SK-N-SH (cell line): ENCODE measurements around the gene ACVR1C. TPM values are rescaled to one million over a fixed set of nuclear protein-coding genes. Genes with fewer than 3 reads are reported as not detected.

Source experiments
- CTCF ChIA-PET: fragments of 300-600, 350-600 bp; formaldehyde crosslinking; extraction: SDS; loops from one replicate; lab custom pipeline; 2021; lab: Yijun Ruan, JAX
- POLR2A ChIA-PET: fragments of 350-600 bp; sonication (Branson Sonifier 250); formaldehyde crosslinking; extraction: SDS; loops from one replicate; lab custom pipeline; 2020; ENCODE audit warnings: antibody characterized with exemption, inconsistent platforms; lab: Yijun Ruan, JAX
- DNase-seq: peaks from one replicate; pipeline ENCODE4 v3.0.0; 2012
- H2AFZ ChIP-seq: fragments of 200-600 bp; sonication (generic); 2 replicates; pipeline ENCODE4 v1.8.1; 2016; ENCODE audit warnings: antibody characterized with exemption, mild to moderate bottlenecking, low read depth
- H3F3A ChIP-seq: fragments of 200-600 bp; sonication (generic); replicated peaks from 2 replicates; pipeline ENCODE3; 2016; ENCODE audit warnings: antibody characterized with exemption, mild to moderate bottlenecking; ENCODE audit not compliant: insufficient read depth
- H3K27ac ChIP-seq, 2 experiments: fragments of 200-500 bp in 1 of 2; fragments of 200-600 bp in 1 of 2; sonication (Bioruptor generic) in 1 of 2; sonication (generic), shearing (Covaris generic) in 1 of 2; 2 replicates each; pipeline versions ENCODE4 v1.5.1 to v1.6.1; 2014 to 2016; ENCODE audit warnings: low read depth in 2 of 2, inconsistent platforms in 1 of 2, low read length in 1 of 2, mild to moderate bottlenecking in 1 of 2, mixed read lengths in 1 of 2
- H3K27me3 ChIP-seq: fragments of 200-600 bp; sonication (generic), shearing (Covaris generic); 2 replicates; pipeline ENCODE4 v1.6.1; 2016; ENCODE audit warnings: mixed run types; ENCODE audit not compliant: insufficient read depth
- H3K36me3 ChIP-seq, 2 experiments: fragments of 200-500 bp in 1 of 2; fragments of 200-600 bp in 1 of 2; sonication (Bioruptor generic) in 1 of 2; sonication (generic) in 1 of 2; replicated peaks in 1 of 2; 2 replicates each; pipeline versions ENCODE3 to v1.5.1; 2014 to 2016; ENCODE audit warnings: low read length in 1 of 2, mild to moderate bottlenecking in 1 of 2; ENCODE audit not compliant: insufficient read depth in 2 of 2, control insufficient read depth in 1 of 2
- H3K4me1 ChIP-seq, 2 experiments: fragments of 200-500 bp in 1 of 2; fragments of 200-600 bp in 1 of 2; sonication (Bioruptor generic) in 1 of 2; sonication (generic), shearing (Covaris generic) in 1 of 2; 2 replicates each; pipeline versions ENCODE4 v1.5.1 to v1.6.1; 2014 to 2016; ENCODE audit warnings: low read depth in 1 of 2, low read length in 1 of 2, mixed run types in 1 of 2; ENCODE audit not compliant: insufficient read depth in 2 of 2, control insufficient read depth in 1 of 2
- H3K4me2 ChIP-seq: fragments of 200-600 bp; sonication (generic), shearing (Covaris generic); 2 replicates; pipeline ENCODE4 v1.6.1; 2017; ENCODE audit warnings: mixed run types
- H3K4me3 ChIP-seq, 2 experiments: fragments of 200-500 bp in 1 of 2; fragments of 200-600 bp in 1 of 2; sonication (Bioruptor generic) in 1 of 2; sonication (generic), shearing (Covaris generic) in 1 of 2; 2 replicates each; pipeline versions ENCODE4 v1.5.1 to v1.8.1; 2014 to 2016; ENCODE audit warnings: low read depth in 2 of 2, inconsistent platforms in 1 of 2, low read length in 1 of 2, mild to moderate bottlenecking in 1 of 2, mixed read lengths in 1 of 2, moderate library complexity in 1 of 2
- H3K79me2 ChIP-seq: fragments of 200-600 bp; sonication (generic); 2 replicates; pipeline ENCODE4 v1.8.1; 2017; ENCODE audit warnings: mild to moderate bottlenecking; ENCODE audit not compliant: insufficient read depth
- H3K9ac ChIP-seq: fragments of 200-600 bp; sonication (generic); 2 replicates; pipeline ENCODE4 v1.6.1; 2017; ENCODE audit warnings: mixed run types
- H3K9me2 ChIP-seq: fragments of 200-600 bp; sonication (generic); 2 replicates; pipeline ENCODE4 v1.6.1; 2017; ENCODE audit warnings: mixed run types
- H3K9me3 ChIP-seq: fragments of 200-600 bp; sonication (generic); 2 replicates; pipeline ENCODE4 v1.6.1; 2017; ENCODE audit warnings: mixed run types, mild to moderate bottlenecking, moderate library complexity
- H4K20me1 ChIP-seq: fragments of 200-600 bp; sonication (generic); 2 replicates; pipeline ENCODE4 v1.6.1; 2017; ENCODE audit warnings: mild to moderate bottlenecking, mixed run types; ENCODE audit not compliant: insufficient read depth
- ELF1 ChIP-seq: IDR thresholded peaks from 2 replicates; pipeline ENCODE4 v1.4.0; 2012
- EP300 ChIP-seq, 2 experiments: IDR thresholded peaks; 2 replicates each; pipeline versions ENCODE4 v1.4.0 to v1.6.1; 2012; ENCODE audit warnings: borderline replicate concordance in 1 of 2, low read depth in 1 of 2, low read length in 1 of 2
- EZH2phosphoT487 ChIP-seq: fragments of 200-600 bp; sonication (generic); IDR thresholded peaks from 2 replicates; pipeline ENCODE4 v1.6.1; 2017; ENCODE audit warnings: low read depth, mixed run types, mild to moderate bottlenecking, antibody characterized with exemption, moderate library complexity, borderline replicate concordance
- FOSL2 ChIP-seq: IDR thresholded peaks from 2 replicates; pipeline ENCODE4 v1.4.0; 2012; ENCODE audit warnings: low read depth, mild to moderate bottlenecking, moderate library complexity, borderline replicate concordance
- FOXJ3 ChIP-seq: sonication (generic); formaldehyde crosslinking; IDR thresholded peaks from 2 replicates; pipeline ENCODE4 v1.5.1; 2020; ENCODE audit warnings: mild to moderate bottlenecking, missing genetic modification reagents
- FOXM1 ChIP-seq: IDR thresholded peaks from 2 replicates; pipeline ENCODE4 v1.4.0; 2012; ENCODE audit warnings: low read depth, mild to moderate bottlenecking
- NRF1 ChIP-seq: IDR thresholded peaks from 2 replicates; pipeline ENCODE4 v1.6.1; 2012; ENCODE audit warnings: low read depth, mild to moderate bottlenecking, low read length
- RCOR1 ChIP-seq: fragments of 150-350 bp; IDR thresholded peaks from 2 replicates; pipeline ENCODE4 v1.6.1; 2017; ENCODE audit warnings: antibody characterized with exemption, low read length
- RFX5 ChIP-seq: IDR thresholded peaks from 2 replicates; pipeline ENCODE4 v1.6.1; 2012; ENCODE audit warnings: mild to moderate bottlenecking, improper control_type of control experiment, low read length
- RXRA ChIP-seq: IDR thresholded peaks from 2 replicates; pipeline ENCODE4 v1.4.0; 2012; ENCODE audit warnings: low read depth, mild to moderate bottlenecking, borderline replicate concordance
- TAF1 ChIP-seq: IDR thresholded peaks from 2 replicates; pipeline ENCODE4 v1.6.1; 2012; ENCODE audit warnings: low read depth, mild to moderate bottlenecking, low read length, moderate library complexity, borderline replicate concordance
- TCF12 ChIP-seq: IDR thresholded peaks from 2 replicates; pipeline ENCODE4 v1.4.0; 2012
- YY1 ChIP-seq: IDR thresholded peaks from 2 replicates; pipeline ENCODE4 v1.4.0; 2012; ENCODE audit warnings: low read depth, mild to moderate bottlenecking
- WGBS: methylation state at CpG from one replicate; pipeline ENCODE4 v1.1.6; 2017; ENCODE audit warnings: low lambda C conversion rate; 5-methylcytosine and 5-hydroxymethylcytosine counted together
- polyA plus RNA-seq, 3 experiments: library from polyadenylated mRNA; depleted of rRNA; stranded (reverse); fragments of >200 nt; gene quantifications; 2 replicates each; pipeline ENCODE4 v1.2.3, GENCODE V29; 2012
- TF ChIP-seq, protein P1 (sequence below): fragments of 200-600 bp; sonication (generic); IDR thresholded peaks from 2 replicates; pipeline ENCODE4 v1.6.1; 2017; ENCODE audit warnings: antibody characterized with exemption, mild to moderate bottlenecking, moderate library complexity
- TF ChIP-seq, protein P2 (sequence below): IDR thresholded peaks from 2 replicates; pipeline ENCODE4; 2012
- TF ChIP-seq, protein P3 (sequence below): IDR thresholded peaks from 2 replicates; pipeline ENCODE4 v1.4.0; 2012; ENCODE audit warnings: low read depth, borderline replicate concordance
- TF ChIP-seq, protein P4 (sequence below): IDR thresholded peaks from 2 replicates; pipeline ENCODE4 v1.4.0; 2012; ENCODE audit warnings: low read depth, borderline replicate concordance
- TF ChIP-seq, protein P5 (sequence below): fragments of 150-350 bp; IDR thresholded peaks from 2 replicates; pipeline ENCODE4 v1.6.1; 2017; ENCODE audit warnings: antibody characterized with exemption, low read length, low read depth, borderline replicate concordance

The ACVR1C gene
- polyA plus RNA-seq, 1 of the 3 experiments (the other 2 are of a cell fraction): 0.03 TPM

DNA sequence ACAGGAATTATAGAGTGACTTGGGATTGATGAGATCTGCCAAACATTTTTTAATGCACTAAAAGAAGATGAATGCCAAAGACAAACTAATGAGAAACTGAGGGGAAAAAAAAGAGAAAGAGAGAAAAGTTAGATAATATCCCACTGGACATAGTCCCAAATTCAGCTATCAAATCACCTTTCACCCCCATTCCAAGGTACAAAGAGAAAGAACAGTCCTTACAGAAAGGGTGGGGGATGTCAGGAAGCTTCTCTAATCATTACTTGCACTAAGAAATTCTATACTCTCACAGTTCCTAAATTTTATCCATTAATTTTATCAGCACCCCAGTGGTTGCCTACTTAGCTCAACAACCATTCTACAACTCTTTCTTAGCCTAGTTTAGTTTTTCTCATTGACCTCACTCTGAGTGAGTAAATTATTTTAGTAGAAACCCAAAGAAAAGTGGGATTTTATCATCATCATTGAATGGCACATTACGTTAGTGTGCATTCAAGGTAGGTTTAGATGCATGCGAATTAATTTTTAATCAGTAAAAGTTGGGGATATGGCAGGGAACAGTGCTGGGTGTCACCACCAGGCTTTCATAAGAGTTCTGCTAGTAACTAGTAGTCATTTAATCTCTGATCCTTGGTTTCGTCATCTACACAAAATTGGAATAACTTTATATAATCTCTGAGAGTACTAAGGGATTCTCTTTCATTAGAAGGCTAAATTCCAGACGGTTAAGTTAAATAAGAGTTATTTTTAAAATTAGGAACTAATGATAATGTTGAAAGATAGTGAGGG, 99.5 kb downstream of the ACVR1C start:
- Histone ChIP-seq H3K9me3 (no peaks in the 10 kb centered on the region), H3K36me3 (no peaks in the 10 kb centered on the region), H3K4me3 (no peak overlapping the region), H3F3A (no peaks in the 10 kb centered on the region), H3K9ac (no peak overlapping the region), H4K20me1 (no peaks in the 10 kb centered on the region), H3K27me3 (no peaks in the 10 kb centered on the region; the same call in 1 of the 2 replicates), H3K4me2 (no peak overlapping the region), H2AFZ (no peak overlapping the region), H3K4me1 (no peaks in the 10 kb centered on the region), H3K79me2 (no peaks in the 10 kb centered on the region), H3K27ac (no peak overlapping the region), H3K9me2 (no peaks in the 10 kb centered on the region)
- 9% methylated on average over 4 of the region's 4 CpGs for WGBS
- DNase-seq: no peak
- TF ChIP-seq, protein P1, sequence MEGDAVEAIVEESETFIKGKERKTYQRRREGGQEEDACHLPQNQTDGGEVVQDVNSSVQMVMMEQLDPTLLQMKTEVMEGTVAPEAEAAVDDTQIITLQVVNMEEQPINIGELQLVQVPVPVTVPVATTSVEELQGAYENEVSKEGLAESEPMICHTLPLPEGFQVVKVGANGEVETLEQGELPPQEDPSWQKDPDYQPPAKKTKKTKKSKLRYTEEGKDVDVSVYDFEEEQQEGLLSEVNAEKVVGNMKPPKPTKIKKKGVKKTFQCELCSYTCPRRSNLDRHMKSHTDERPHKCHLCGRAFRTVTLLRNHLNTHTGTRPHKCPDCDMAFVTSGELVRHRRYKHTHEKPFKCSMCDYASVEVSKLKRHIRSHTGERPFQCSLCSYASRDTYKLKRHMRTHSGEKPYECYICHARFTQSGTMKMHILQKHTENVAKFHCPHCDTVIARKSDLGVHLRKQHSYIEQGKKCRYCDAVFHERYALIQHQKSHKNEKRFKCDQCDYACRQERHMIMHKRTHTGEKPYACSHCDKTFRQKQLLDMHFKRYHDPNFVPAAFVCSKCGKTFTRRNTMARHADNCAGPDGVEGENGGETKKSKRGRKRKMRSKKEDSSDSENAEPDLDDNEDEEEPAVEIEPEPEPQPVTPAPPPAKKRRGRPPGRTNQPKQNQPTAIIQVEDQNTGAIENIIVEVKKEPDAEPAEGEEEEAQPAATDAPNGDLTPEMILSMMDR: no peak
- TF ChIP-seq RCOR1 (no peak), RFX5 (no peak), EP300 (IDR thresholded peaks at IDR 0.05; ENCODE audit: borderline replicate concordance in 1 of 2, low read depth in 1 of 2, low read length in 1 of 2) (no peak), FOSL2 (no peak), NRF1 (no peak), TCF12 (no peak), RXRA (no peak), TAF1 (no peak), ELF1 (no peak), YY1 (no peak)
- TF ChIP-seq, protein P2, sequence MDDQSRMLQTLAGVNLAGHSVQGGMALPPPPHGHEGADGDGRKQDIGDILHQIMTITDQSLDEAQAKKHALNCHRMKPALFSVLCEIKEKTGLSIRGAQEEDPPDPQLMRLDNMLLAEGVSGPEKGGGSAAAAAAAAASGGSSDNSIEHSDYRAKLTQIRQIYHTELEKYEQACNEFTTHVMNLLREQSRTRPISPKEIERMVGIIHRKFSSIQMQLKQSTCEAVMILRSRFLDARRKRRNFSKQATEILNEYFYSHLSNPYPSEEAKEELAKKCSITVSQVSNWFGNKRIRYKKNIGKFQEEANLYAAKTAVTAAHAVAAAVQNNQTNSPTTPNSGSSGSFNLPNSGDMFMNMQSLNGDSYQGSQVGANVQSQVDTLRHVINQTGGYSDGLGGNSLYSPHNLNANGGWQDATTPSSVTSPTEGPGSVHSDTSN: no peak
- TF ChIP-seq, protein P3, sequence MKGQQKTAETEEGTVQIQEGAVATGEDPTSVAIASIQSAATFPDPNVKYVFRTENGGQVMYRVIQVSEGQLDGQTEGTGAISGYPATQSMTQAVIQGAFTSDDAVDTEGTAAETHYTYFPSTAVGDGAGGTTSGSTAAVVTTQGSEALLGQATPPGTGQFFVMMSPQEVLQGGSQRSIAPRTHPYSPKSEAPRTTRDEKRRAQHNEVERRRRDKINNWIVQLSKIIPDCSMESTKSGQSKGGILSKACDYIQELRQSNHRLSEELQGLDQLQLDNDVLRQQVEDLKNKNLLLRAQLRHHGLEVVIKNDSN: no peak
- ChIA-PET POLR2A (no interaction called here), CTCF (interaction anchor here (0.6 to 1.5 kb wide), 2 partner anchors 38 to 968 kb away, joined by 3 read pairs; no protein-coding TSS in a partner anchor)

DNA sequence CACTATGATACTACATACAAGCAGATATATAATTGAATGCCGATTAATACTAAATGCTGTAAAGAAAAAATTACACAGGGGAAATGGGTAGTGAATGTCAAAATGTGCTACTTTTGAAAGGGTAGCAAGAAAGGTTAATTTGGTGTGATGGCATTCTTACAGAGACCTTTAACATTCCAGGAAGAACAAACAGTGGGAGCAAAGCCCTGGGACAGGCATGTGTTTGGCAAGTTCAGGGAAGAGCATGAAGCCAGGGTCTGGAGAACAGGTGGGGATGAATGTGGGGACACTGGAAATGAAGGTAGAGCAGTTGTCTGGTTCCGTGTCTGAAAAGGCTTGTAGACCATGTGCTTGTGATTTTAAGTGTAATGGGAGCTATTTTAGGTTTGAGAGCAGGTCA, 102.6 kb downstream of the ACVR1C start:
- no peak overlapping the region for H3K4me2 ChIP-seq
- no peaks in the 10 kb centered on the region for H3K79me2 ChIP-seq
- no peaks in the 10 kb centered on the region for H3K9me2 ChIP-seq
- no peaks in the 10 kb centered on the region for H3K36me3 ChIP-seq
- ChIA-PET POLR2A (no interaction called here), CTCF (interaction anchor here (1.0 kb wide), 1 partner anchor 190 kb away, joined by 3 read pairs; no protein-coding TSS in a partner anchor)
- H3K4me1 ChIP-seq: no peaks in the 10 kb centered on the region
- H2AFZ ChIP-seq: no peak overlapping the region
- no peak overlapping the region for H3K4me3 ChIP-seq
- H4K20me1 ChIP-seq: no peaks in the 10 kb centered on the region
- no peak overlapping the region for H3K9ac ChIP-seq
- 6% methylated on average over 2 of the region's 2 CpGs for WGBS
- H3K27ac ChIP-seq: no peak overlapping the region
- no peaks in the 10 kb centered on the region for H3K9me3 ChIP-seq
- H3F3A ChIP-seq: no peaks in the 10 kb centered on the region
- DNase-seq: no peak
- H3K27me3 ChIP-seq: no peaks in the 10 kb centered on the region; the same call in 1 of the 2 replicates
- TF ChIP-seq NRF1: no peak
- TF ChIP-seq, protein P4, sequence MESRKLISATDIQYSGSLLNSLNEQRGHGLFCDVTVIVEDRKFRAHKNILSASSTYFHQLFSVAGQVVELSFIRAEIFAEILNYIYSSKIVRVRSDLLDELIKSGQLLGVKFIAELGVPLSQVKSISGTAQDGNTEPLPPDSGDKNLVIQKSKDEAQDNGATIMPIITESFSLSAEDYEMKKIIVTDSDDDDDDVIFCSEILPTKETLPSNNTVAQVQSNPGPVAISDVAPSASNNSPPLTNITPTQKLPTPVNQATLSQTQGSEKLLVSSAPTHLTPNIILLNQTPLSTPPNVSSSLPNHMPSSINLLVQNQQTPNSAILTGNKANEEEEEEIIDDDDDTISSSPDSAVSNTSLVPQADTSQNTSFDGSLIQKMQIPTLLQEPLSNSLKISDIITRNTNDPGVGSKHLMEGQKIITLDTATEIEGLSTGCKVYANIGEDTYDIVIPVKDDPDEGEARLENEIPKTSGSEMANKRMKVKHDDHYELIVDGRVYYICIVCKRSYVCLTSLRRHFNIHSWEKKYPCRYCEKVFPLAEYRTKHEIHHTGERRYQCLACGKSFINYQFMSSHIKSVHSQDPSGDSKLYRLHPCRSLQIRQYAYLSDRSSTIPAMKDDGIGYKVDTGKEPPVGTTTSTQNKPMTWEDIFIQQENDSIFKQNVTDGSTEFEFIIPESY: no peak
- TF ChIP-seq, protein P5, sequence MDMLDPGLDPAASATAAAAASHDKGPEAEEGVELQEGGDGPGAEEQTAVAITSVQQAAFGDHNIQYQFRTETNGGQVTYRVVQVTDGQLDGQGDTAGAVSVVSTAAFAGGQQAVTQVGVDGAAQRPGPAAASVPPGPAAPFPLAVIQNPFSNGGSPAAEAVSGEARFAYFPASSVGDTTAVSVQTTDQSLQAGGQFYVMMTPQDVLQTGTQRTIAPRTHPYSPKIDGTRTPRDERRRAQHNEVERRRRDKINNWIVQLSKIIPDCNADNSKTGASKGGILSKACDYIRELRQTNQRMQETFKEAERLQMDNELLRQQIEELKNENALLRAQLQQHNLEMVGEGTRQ: no peak
- TF ChIP-seq, protein P1: no peak
- TF ChIP-seq FOXM1: no peak
- no peak for TF ChIP-seq FOXJ3 (CRISPR knock-in tag)
- TF ChIP-seq EZH2phosphoT487: no peak
- no peak for TF ChIP-seq FOSL2
